Spleen (tissue), 7 donors: ENCODE data around the gene HUS1.

Experiments
- POLR2AphosphoS5 ChIP-seq, 3 donors: sonication (generic); formaldehyde crosslinking; IDR thresholded peaks; one replicate each; pipeline ENCODE4 v1.5.1; 2017; ENCODE audit warnings: antibody characterized with exemption in 3 of 3
- TF ChIP-seq, protein P1 (sequence below), 11 experiments: fragments of 200-600 bp in 7 of 11; fragments of 450-650 bp in 4 of 11; sonication (generic) in 4 of 11; IDR thresholded peaks in 8 of 11; conservative IDR thresholded peaks in 3 of 11; 1 replicate in 7 of 11; 2 replicates in 4 of 11; pipeline versions ENCODE4 v1.4.0 to v1.8.0; 2016 to 2021; ENCODE audit warnings: antibody characterized with exemption in 11 of 11, inconsistent platforms in 4 of 11, mild to moderate bottlenecking in 1 of 11
- donor health status: DM: no; HTN: no; CAD: no; lungs with moderate emphysema.
- donor health status: DM: no; HTN: no; CAD: no.
- donor health status: DM: no; HTN: no; CAD: no.

DNA sequence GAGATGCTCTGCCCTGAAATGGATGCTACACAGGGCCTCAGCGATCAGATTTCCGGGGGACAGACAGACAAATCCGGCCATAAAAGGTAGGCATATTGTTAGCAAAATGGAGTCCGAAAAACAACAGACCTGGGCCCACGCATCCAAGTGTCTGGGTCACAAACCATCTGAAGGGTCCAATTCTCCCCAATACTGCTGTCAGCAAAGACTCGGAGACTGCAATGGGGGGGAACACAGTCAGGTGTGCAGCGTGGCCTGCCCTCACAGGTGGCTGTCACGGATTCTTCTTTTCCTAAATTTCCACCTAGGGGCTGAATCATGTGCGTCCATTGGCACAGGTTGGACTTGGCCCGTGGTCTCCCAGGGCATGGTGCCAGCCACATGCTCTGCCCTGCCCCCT is 44.1 kb downstream of the HUS1 start:
- TF ChIP-seq, protein P1, sequence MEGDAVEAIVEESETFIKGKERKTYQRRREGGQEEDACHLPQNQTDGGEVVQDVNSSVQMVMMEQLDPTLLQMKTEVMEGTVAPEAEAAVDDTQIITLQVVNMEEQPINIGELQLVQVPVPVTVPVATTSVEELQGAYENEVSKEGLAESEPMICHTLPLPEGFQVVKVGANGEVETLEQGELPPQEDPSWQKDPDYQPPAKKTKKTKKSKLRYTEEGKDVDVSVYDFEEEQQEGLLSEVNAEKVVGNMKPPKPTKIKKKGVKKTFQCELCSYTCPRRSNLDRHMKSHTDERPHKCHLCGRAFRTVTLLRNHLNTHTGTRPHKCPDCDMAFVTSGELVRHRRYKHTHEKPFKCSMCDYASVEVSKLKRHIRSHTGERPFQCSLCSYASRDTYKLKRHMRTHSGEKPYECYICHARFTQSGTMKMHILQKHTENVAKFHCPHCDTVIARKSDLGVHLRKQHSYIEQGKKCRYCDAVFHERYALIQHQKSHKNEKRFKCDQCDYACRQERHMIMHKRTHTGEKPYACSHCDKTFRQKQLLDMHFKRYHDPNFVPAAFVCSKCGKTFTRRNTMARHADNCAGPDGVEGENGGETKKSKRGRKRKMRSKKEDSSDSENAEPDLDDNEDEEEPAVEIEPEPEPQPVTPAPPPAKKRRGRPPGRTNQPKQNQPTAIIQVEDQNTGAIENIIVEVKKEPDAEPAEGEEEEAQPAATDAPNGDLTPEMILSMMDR (IDR thresholded peaks at IDR 0.05 in 8 of 11, conservative IDR thresholded peaks at IDR 0.05 in 3 of 11), result no peak
- no peak for TF ChIP-seq POLR2AphosphoS5 (IDR thresholded peaks at IDR 0.05)
